ENCODE data around the gene UBAC1. TPM values are rescaled to one million over a fixed set of nuclear protein-coding genes. Genes with fewer than 3 reads are reported as not detected.
"Not testable (repeated sequence)": the region's sequence is repeated elsewhere in the genome, so short reads cannot be mapped to it uniquely, and the experiment has no call there.

The UBAC1 gene
- total RNA-seq, 1 donor from 2014 or later = 39.8 TPM

GRCh38 chr9:135961811-135962695 is 880 bp upstream of the UBAC1 start:
- intact Hi-C loops (cut with micrococcal nuclease) = loop anchor here (1.0 kb wide), 4 partner anchors 55 to 283 kb away; partner anchors contain the start of genes CAMSAP1, QSOX2 and TMEM250

- intact Hi-C loops (cut with micrococcal nuclease) = loop anchor here (1.0 kb wide), 4 partner anchors 53 to 285 kb away; partner anchors contain the start of genes CAMSAP1, QSOX2 and TMEM250
These were observed 529 bp downstream of the UBAC1 start for GRCh38 chr9:135960411-135961276.

- intact Hi-C loops (cut with micrococcal nuclease) = no loop called here
These were observed 1.4 kb downstream of the UBAC1 start for GRCh38 chr9:135959814-135960213.

- intact Hi-C loops (cut with micrococcal nuclease) = no loop called here
These were observed 2.7 kb downstream of the UBAC1 start for GRCh38 chr9:135958485-135958884.

GRCh38 chr9:135957431-135957830 is 3.7 kb downstream of the UBAC1 start:
- intact Hi-C loops (cut with micrococcal nuclease) = no loop called here

- intact Hi-C loops (cut with micrococcal nuclease) = no loop called here
These were observed 4.4 kb downstream of the UBAC1 start for GRCh38 chr9:135956802-135957174.

- intact Hi-C loops (cut with micrococcal nuclease) = no loop called here
These were observed 5.0 kb downstream of the UBAC1 start for GRCh38 chr9:135955934-135956801.

GRCh38 chr9:135952664-135953206 is 8.4 kb downstream of the UBAC1 start:
- intact Hi-C loops (cut with micrococcal nuclease) = no loop called here

GRCh38 chr9:135951889-135952663 is 9.1 kb downstream of the UBAC1 start:
- intact Hi-C loops (cut with micrococcal nuclease) = no loop called here

GRCh38 chr9:135951310-135951709 is 9.9 kb downstream of the UBAC1 start:
- intact Hi-C loops (cut with micrococcal nuclease) = not testable (repeated sequence)

- intact Hi-C loops (cut with micrococcal nuclease) = not testable (repeated sequence)
These were observed 10.3 kb downstream of the UBAC1 start for GRCh38 chr9:135950841-135951240.

- intact Hi-C loops (cut with micrococcal nuclease) = no loop called here
These were observed 11.0 kb downstream of the UBAC1 start for GRCh38 chr9:135950135-135950682.

GRCh38 chr9:135949501-135950134 is 11.6 kb downstream of the UBAC1 start:
- intact Hi-C loops (cut with micrococcal nuclease) = no loop called here

GRCh38 chr9:135948968-135949367 is 12.2 kb downstream of the UBAC1 start:
- intact Hi-C loops (cut with micrococcal nuclease) = no loop called here

- intact Hi-C loops (cut with micrococcal nuclease) = no loop called here
These were observed 12.7 kb downstream of the UBAC1 start for GRCh38 chr9:135948446-135948845.

GRCh38 chr9:135947582-135947981 is 13.6 kb downstream of the UBAC1 start:
- intact Hi-C loops (cut with micrococcal nuclease) = no loop called here

- intact Hi-C loops (cut with micrococcal nuclease) = not testable (repeated sequence)
These were observed 14.1 kb downstream of the UBAC1 start for GRCh38 chr9:135947105-135947504.

- intact Hi-C loops (cut with micrococcal nuclease) = no loop called here
These were observed 14.7 kb downstream of the UBAC1 start for GRCh38 chr9:135946392-135946994.

GRCh38 chr9:135945969-135946368 is 15.2 kb downstream of the UBAC1 start:
- intact Hi-C loops (cut with micrococcal nuclease) = no loop called here
